ENCODE measurements around the gene WDFY4.

WDFY4 gene

GRCh38 chr10:48981310-48981907 lies 296.7 kb downstream of the WDFY4 start:
- no peak overlapping the region for H3K4me3 ChIP-seq (IDR thresholded peaks at IDR 0.05; ENCODE audit: insufficient read depth, low read depth, low read length)
- H2AFZ ChIP-seq (ENCODE audit: low read depth): no peak overlapping the region
- TF ChIP-seq CTCF (conservative IDR thresholded peaks at IDR 0.05; ENCODE audit: low read depth, low read length): peak; percentile 68
- no peaks in the 10 kb centered on the region for H3K27me3 ChIP-seq (ENCODE audit: insufficient read depth, low read depth)
- no peaks in the 10 kb centered on the region for H4K20me1 ChIP-seq (ENCODE audit: insufficient read depth)
- H3K4me1 ChIP-seq (ENCODE audit: low read depth, poor library complexity, severe bottlenecking): no peaks in the 10 kb centered on the region
- no peak overlapping the region for H3K27ac ChIP-seq
- no peak overlapping the region for H3K9ac ChIP-seq
- no peaks in the 10 kb centered on the region for H3K79me2 ChIP-seq (ENCODE audit: insufficient read depth, low read depth)
- no peak overlapping the region for H3K4me2 ChIP-seq
- H3K36me3 ChIP-seq (ENCODE audit: insufficient read depth): no peaks in the 10 kb centered on the region

GRCh38 chr10:48982584-48982983 lies 297.9 kb downstream of the WDFY4 start:
- no peak overlapping the region for H2AFZ ChIP-seq (ENCODE audit: low read depth)
- no peaks in the 10 kb centered on the region for H3K4me1 ChIP-seq (ENCODE audit: low read depth, poor library complexity, severe bottlenecking)
- H3K27me3 ChIP-seq (ENCODE audit: insufficient read depth, low read depth): no peaks in the 10 kb centered on the region
- no peak for TF ChIP-seq CTCF (conservative IDR thresholded peaks at IDR 0.05; ENCODE audit: low read depth, low read length)
- no peaks in the 10 kb centered on the region for H4K20me1 ChIP-seq (ENCODE audit: insufficient read depth)
- no peak overlapping the region for H3K4me2 ChIP-seq
- no peaks in the 10 kb centered on the region for H3K79me2 ChIP-seq (ENCODE audit: insufficient read depth, low read depth)
- no peaks in the 10 kb centered on the region for H3K36me3 ChIP-seq (ENCODE audit: insufficient read depth)
- H3K9ac ChIP-seq: no peak overlapping the region
- H3K4me3 ChIP-seq (IDR thresholded peaks at IDR 0.05; ENCODE audit: insufficient read depth, low read depth, low read length): no peak overlapping the region
- no peak overlapping the region for H3K27ac ChIP-seq

GRCh38 chr10:48983648-48984351 lies 299.1 kb downstream of the WDFY4 start:
- no peak for TF ChIP-seq CTCF (conservative IDR thresholded peaks at IDR 0.05; ENCODE audit: low read depth, low read length)
- Histone ChIP-seq H3K4me1 (ENCODE audit: low read depth, poor library complexity, severe bottlenecking) (no peaks in the 10 kb centered on the region), H4K20me1 (ENCODE audit: insufficient read depth) (no peaks in the 10 kb centered on the region), H3K79me2 (ENCODE audit: insufficient read depth, low read depth) (no peaks in the 10 kb centered on the region), H3K27ac (no peak overlapping the region), H3K36me3 (ENCODE audit: insufficient read depth) (no peaks in the 10 kb centered on the region), H2AFZ (ENCODE audit: low read depth) (no peak overlapping the region), H3K4me2 (no peak overlapping the region), H3K4me3 (IDR thresholded peaks at IDR 0.05; ENCODE audit: insufficient read depth, low read depth, low read length) (no peak overlapping the region), H3K27me3 (ENCODE audit: insufficient read depth, low read depth) (no peaks in the 10 kb centered on the region), H3K9ac (no peak overlapping the region)

- no peak for TF ChIP-seq CTCF (conservative IDR thresholded peaks at IDR 0.05; ENCODE audit: low read depth, low read length)
- Histone ChIP-seq H3K27ac (no peak overlapping the region), H4K20me1 (ENCODE audit: insufficient read depth) (no peaks in the 10 kb centered on the region), H3K4me3 (IDR thresholded peaks at IDR 0.05; ENCODE audit: insufficient read depth, low read depth, low read length) (no peak overlapping the region), H3K9ac (no peak overlapping the region), H3K27me3 (ENCODE audit: insufficient read depth, low read depth) (no peaks in the 10 kb centered on the region), H2AFZ (ENCODE audit: low read depth) (no peak overlapping the region), H3K36me3 (ENCODE audit: insufficient read depth) (no peaks in the 10 kb centered on the region), H3K4me1 (ENCODE audit: low read depth, poor library complexity, severe bottlenecking) (no peaks in the 10 kb centered on the region), H3K4me2 (no peak overlapping the region), H3K79me2 (ENCODE audit: insufficient read depth, low read depth) (no peaks in the 10 kb centered on the region)
Measured at GRCh38 chr10:48985621-48986158, 301.0 kb downstream of the WDFY4 start.

Measured in KMS-11 (cell line).